HG02759 (cell line): Measurements from ENCODE around the gene SYT13.
A peak's percentile ranks its signal among the peaks of the same experiment; 100 is the strongest.

Experiments
- ATAC-seq: cut with Tn5 transposase; IDR thresholded peaks from one replicate; pipeline ENCODE4 v1.9.1; 2021; ENCODE audit warnings: mild to moderate bottlenecking, moderate library complexity; ENCODE audit not compliant: unreplicated experiment

SYT13 gene

DNA sequence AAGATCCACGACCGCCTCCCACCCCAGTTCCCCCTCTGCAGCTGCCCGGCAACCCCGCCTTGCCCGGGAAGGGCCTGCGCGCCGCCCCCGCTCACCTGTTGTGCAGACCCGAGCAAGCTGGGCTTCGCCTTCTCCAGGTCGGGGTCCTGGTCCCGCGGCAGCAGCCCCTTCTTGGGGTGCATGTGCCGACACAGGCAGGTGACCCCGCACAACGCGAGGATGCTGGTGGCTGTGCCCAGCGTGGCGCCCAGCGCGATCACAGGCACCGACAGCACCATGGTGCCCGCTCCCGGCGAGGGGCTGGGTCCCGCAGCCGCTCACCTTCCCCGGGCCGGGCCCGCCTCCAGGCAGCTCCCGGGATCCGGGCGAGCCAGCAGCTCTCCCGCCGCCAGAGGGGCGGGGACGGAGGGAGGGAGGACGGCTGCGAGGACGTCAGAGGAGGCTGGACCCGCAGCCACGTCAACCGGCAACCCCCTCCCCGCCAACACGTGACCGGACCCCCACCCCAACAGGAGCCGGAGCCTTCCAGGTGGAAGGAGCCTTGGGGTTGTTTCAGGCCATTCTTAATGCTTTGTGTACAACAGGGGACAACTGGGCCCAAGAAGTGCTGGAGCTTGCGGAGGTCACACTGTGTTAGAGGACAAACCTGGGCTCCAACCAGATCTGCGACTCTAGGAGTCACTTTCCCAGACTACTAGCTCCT is at the start of gene SYT13:
Gene SYT13 (minus strand): TSS at position 412 of the 703 bp plus-strand sequence. CDS start 134 bp downstream, at position 278.
- ATAC-seq = no peak

GRCh38 chr11:45335434-45335833 is 49.3 kb upstream of the SYT13 start:
- no peak for ATAC-seq

DNA sequence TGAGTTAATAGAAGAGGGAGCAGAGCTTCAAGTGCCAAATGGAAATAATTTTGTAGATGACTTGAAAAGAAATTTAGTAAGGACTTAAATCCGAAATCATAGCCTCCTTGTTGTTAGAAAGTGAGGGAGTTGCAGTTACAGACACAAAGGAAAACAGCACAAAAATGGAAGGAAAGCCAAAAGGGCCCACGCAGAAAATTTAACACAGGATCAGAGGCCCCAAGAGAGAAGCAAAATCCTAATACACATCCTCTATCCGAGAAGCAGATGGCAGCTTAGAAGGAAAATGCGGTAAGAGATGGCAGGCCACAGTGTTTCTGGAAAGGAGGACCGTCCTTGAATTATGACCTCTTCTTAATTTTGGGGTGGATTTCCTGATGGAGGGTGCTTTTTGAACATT is 48.7 kb upstream of the SYT13 start:
- ATAC-seq = no peak

- ATAC-seq = no peak
Observed at GRCh38 chr11:45334410-45334809, 48.3 kb upstream of the SYT13 start.

- no peak for ATAC-seq
Observed at GRCh38 chr11:45333001-45333971, 47.1 kb upstream of the SYT13 start.

DNA sequence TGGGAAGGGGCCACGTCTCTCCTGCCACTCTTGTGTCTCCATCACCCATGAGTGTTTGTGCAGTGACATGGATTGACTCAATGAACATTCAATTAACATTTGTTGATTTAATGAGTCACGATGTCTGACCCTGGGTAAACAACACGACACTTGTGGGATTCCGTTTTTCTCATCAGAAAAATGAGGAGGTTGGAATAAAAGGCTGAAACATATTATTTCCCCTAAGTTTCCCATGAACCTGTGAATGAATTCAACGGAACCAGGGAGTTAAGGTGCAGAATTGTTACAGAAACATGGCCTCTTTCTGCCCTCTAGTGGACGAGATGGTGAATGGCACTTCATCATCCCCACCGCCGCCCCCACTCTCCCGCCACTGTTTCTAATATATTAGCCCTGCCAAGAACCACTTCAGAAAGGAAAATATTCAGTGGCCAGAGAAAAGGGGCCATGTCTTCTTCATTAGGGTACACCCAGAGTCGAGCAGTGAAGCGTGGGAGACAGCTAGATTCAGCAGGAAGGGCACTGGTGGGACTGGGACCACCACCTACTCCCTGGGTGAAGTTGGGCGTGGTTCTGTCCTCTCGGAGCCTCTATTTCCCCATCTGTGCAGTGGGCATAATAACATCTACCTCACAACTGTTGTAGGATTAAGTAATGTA is 46.3 kb upstream of the SYT13 start:
- ATAC-seq = peak; percentile 47

GRCh38 chr11:45331839-45332238 is 45.7 kb upstream of the SYT13 start:
- ATAC-seq = no peak

DNA sequence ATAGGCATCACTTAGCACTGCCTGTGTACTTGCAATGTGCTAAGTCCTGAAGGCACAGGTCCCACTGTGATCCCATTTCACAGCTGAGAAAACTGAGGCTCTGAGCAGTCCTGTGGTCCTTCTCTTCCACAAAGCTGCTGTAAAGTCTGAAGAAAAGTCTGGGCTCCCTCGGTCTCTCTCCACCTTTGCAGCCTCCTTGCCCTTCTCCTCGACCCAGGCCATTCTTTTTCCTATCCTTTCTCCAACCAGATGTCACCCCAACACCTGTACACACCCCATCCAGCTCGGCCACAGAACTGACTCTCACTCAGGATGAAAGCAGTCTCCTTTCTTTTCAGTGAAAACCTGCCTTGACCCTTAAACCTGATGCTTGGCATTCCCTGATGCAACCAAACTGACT is 42.6 kb upstream of the SYT13 start:
- ATAC-seq = no peak

- ATAC-seq = no peak
Observed at GRCh38 chr11:45324459-45324858, 38.3 kb upstream of the SYT13 start.

DNA sequence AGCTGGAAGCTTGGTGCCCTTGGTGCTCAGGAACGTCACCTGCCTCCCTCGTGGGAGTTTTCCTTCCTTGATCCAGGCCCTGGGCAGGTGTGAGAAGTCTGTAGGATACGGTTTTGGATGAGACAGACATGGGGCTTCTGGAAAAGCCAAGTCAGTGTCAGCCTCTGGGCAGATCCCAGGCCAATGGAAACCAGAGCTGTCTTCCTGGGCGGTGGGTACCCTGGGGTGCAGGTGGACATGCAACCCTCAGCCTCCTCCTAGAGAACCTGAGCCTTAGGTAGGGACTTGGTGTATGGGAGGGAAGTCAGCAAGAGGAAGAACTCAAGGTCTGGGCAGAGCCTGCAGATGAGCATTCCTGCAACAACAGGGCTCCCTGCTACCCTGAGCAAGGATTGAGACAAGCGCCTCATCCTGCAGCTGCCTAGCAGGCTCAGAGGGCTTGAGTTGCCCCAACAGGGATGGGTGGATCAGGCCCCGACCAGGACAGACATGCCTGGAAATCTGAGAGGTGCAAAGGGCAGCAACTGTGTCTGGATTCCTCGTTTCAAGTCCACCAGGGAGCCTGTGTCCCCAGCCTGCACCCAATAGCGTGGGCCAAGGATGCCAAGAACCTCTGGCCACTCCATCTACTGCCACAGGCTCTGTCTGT is 37.6 kb upstream of the SYT13 start:
- no peak for ATAC-seq

- no peak for ATAC-seq
Observed at GRCh38 chr11:45322891-45323600, 36.9 kb upstream of the SYT13 start.

DNA sequence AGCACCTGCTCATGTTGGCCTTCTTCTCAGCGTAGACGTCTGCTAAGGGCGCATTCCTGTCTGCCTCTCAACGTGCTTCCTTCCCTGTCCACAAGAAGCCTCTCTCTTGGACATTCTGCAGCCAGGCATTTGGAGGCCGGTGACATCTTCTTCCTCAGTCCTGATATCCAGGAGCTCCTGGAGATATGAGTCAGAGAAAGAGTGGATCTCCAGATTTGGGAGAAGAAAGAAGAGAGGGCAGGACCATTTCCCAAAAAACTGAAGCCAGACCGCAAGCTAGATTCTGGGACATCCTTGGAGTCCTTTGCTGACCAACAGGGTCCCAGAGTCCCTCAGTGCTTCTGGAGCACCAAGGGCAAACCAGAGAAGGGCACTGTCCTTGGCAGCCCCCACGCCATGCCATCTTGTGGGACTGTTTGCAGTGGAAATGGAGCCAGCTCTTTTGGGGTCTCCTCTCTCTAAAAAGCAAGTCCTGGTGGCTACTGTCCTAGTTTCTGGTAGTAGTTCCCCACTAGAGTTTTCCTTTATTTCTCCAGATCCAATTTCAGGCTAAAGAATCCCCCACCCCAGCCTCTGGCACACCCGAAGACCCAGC is 36.1 kb upstream of the SYT13 start:
- ATAC-seq = no peak

DNA sequence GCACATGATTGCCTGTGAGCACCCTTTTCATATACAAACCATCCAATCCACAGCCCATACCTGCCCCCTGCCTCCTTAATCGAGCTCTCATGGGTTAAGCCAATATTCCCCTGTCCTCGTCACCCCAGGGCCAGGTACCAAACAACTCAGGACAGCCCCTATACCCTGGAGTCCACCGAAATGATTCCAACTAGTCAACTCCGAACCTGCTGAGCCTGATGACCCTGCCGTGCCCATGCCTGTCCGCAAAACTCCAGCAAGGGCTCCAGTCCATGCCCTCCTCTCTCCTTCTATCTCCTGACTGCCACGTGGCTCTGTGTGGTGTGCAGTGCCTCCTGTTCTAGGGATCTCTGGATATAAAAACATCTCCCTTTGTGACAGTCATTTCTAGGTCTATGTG is 35.5 kb upstream of the SYT13 start:
- ATAC-seq = no peak

GRCh38 chr11:45321031-45321595 is 35.0 kb upstream of the SYT13 start:
- ATAC-seq = no peak

- no peak for ATAC-seq
Observed at GRCh38 chr11:45320371-45320770, 34.2 kb upstream of the SYT13 start.

GRCh38 chr11:45319077-45319476 is 32.9 kb upstream of the SYT13 start:
- ATAC-seq = no peak

GRCh38 chr11:45318516-45318915 is 32.4 kb upstream of the SYT13 start:
- no peak for ATAC-seq

DNA sequence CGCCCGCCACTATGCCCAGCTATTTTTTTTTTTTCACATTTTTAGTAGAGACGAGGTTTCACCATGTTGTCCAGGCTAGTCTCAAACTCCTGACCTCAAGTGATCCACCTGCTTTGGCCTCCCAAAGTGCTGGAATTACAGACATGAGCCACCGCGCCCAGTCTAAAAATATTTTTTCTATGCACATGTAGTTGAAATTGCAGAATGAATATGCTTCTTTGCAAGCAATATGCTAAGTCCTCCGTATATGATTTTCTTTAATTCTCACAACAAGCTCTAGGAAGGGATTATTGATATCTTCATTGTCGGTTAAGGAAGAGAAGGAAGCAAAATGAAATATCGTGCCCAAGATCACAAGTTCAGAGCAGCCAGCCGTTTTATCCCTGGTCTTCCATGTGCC is 30.1 kb upstream of the SYT13 start:
- no peak for ATAC-seq

GRCh38 chr11:45314900-45315299 is 28.8 kb upstream of the SYT13 start:
- ATAC-seq = no peak
